Trophoblast cell (in vitro differentiated cells and primary cell): ENCODE results near the gene PARD6B.

ENCODE experiments used
- DNase-seq, 2 donors: peaks; one replicate each; pipeline ENCODE4 v3.0.0-alpha.2; 2016
- H2AFZ ChIP-seq: 2 replicates; pipeline ENCODE4 v1.6.1; 2013; ENCODE audit warnings: low read length, moderate library complexity, mild to moderate bottlenecking; ENCODE audit not compliant: insufficient read depth, poor library complexity
- H2AK5ac ChIP-seq: 2 replicates; pipeline ENCODE4 v1.6.1; 2013; ENCODE audit warnings: mild to moderate bottlenecking, low read length
- H2BK120ac ChIP-seq: 2 replicates; pipeline ENCODE4 v1.6.1; 2013; ENCODE audit warnings: low read length, mild to moderate bottlenecking, moderate library complexity; ENCODE audit not compliant: insufficient read depth, poor library complexity
- H2BK12ac ChIP-seq: 2 replicates; pipeline ENCODE4 v1.6.1; 2013; ENCODE audit warnings: mild to moderate bottlenecking, low read length, moderate library complexity
- H2BK5ac ChIP-seq: 2 replicates; pipeline ENCODE4 v1.6.1; 2013; ENCODE audit warnings: low read length, low read depth, moderate library complexity, mild to moderate bottlenecking; ENCODE audit not compliant: poor library complexity
- H3K14ac ChIP-seq: 2 replicates; pipeline ENCODE4 v1.6.1; 2013; ENCODE audit warnings: mild to moderate bottlenecking, low read length
- H3K18ac ChIP-seq: 2 replicates; pipeline ENCODE4 v1.6.1; 2013; ENCODE audit warnings: mild to moderate bottlenecking, low read length
- H3K23ac ChIP-seq: 2 replicates; pipeline ENCODE4 v1.6.1; 2013; ENCODE audit warnings: low read length
- H3K27ac ChIP-seq: 2 replicates; pipeline ENCODE4 v1.5.1; 2013; ENCODE audit warnings: low read depth, mild to moderate bottlenecking, inconsistent platforms, low read length, moderate library complexity
- H3K27me3 ChIP-seq: 2 replicates; pipeline ENCODE4 v1.6.1; 2013; ENCODE audit warnings: inconsistent platforms, mild to moderate bottlenecking, low read length, moderate library complexity; ENCODE audit not compliant: insufficient read depth
- H3K36me3 ChIP-seq, 2 experiments: 1 replicate in 1 of 2; 2 replicates in 1 of 2; pipeline ENCODE4 v1.6.1; 2013; ENCODE audit warnings: low read length in 2 of 2, mild to moderate bottlenecking in 2 of 2, moderate library complexity in 1 of 2; ENCODE audit not compliant: insufficient read depth in 2 of 2, control insufficient read depth in 1 of 2
- H3K4ac ChIP-seq: 2 replicates; pipeline ENCODE4 v1.6.1; 2013; ENCODE audit warnings: low read depth, mild to moderate bottlenecking, low read length, moderate library complexity
- H3K4me1 ChIP-seq, 2 experiments: 1 replicate in 1 of 2; 2 replicates in 1 of 2; pipeline ENCODE4 v1.6.1; 2013; ENCODE audit warnings: low read length in 2 of 2, mild to moderate bottlenecking in 2 of 2, moderate library complexity in 1 of 2; ENCODE audit not compliant: insufficient read depth in 2 of 2, control insufficient read depth in 1 of 2
- H3K4me2 ChIP-seq: 2 replicates; pipeline ENCODE4 v1.6.1; 2013; ENCODE audit warnings: inconsistent platforms, mild to moderate bottlenecking, low read length, moderate library complexity
- H3K4me3 ChIP-seq: 2 replicates; pipeline ENCODE4 v1.5.1; 2013; ENCODE audit warnings: mild to moderate bottlenecking, low read depth, low read length, inconsistent platforms
- H3K79me1 ChIP-seq: one replicate; pipeline ENCODE4 v1.6.1; 2013; ENCODE audit warnings: low read length
- H3K79me2 ChIP-seq: 2 replicates; pipeline ENCODE4 v1.6.1; 2013; ENCODE audit warnings: low read length, mild to moderate bottlenecking; ENCODE audit not compliant: control insufficient read depth, insufficient read depth, poor library complexity
- H3K9ac ChIP-seq: 2 replicates; pipeline ENCODE4 v1.6.1; 2013; ENCODE audit warnings: mild to moderate bottlenecking, low read length
- H3K9me3 ChIP-seq: 2 replicates; pipeline ENCODE4 v1.6.1; 2013; ENCODE audit warnings: low read depth, mild to moderate bottlenecking, control low read depth, inconsistent platforms, low read length; ENCODE audit not compliant: insufficient read depth
- H4K12ac ChIP-seq: 2 replicates; pipeline ENCODE4 v1.6.1; 2013; ENCODE audit warnings: low read depth, mild to moderate bottlenecking, low read length, moderate library complexity
- H4K8ac ChIP-seq: 2 replicates; pipeline ENCODE4 v1.6.1; 2013; ENCODE audit warnings: low read depth, mild to moderate bottlenecking, low read length, moderate library complexity
- H4K91ac ChIP-seq: one replicate; pipeline ENCODE4 v1.6.1; 2013; ENCODE audit warnings: low read depth, mild to moderate bottlenecking, low read length, moderate library complexity
- WGBS: extraction: QIAGEN DNeasy Blood & Tissue Kit; methylation state at CpG from one replicate; pipeline ENCODE4 v1.1.7; 2013; ENCODE audit warnings: missing lambda C conversion rate; ENCODE audit not compliant: insufficient read length, insufficient coverage; ENCODE audit errors: extremely low coverage; 5-methylcytosine and 5-hydroxymethylcytosine counted together

Gene PARD6B

DNA sequence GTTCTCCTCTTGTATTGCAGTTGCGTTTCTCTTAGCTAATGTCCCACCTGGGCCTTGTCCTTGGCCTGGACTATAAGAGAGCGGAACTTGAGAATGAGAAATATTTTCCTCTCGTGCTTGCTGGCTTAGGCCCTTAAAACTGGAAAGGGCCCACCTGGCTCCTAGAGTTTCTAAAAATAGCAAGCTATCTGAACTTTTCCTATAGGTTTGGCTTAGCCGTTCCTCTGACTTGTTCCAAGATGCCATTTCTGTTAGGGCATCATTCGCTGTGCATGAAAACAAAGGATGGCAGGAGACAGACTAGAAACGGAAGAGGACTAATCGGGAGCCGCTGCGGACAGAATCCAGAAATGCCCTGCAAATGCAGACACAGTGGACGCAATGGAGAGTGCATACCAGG, 44.6 kb upstream of the PARD6B start:
- WGBS, result no CpG with 5 or more reads among the region's 10 CpGs
- H3K18ac ChIP-seq, result no peak overlapping the region
- DNase-seq, result no peak

DNA sequence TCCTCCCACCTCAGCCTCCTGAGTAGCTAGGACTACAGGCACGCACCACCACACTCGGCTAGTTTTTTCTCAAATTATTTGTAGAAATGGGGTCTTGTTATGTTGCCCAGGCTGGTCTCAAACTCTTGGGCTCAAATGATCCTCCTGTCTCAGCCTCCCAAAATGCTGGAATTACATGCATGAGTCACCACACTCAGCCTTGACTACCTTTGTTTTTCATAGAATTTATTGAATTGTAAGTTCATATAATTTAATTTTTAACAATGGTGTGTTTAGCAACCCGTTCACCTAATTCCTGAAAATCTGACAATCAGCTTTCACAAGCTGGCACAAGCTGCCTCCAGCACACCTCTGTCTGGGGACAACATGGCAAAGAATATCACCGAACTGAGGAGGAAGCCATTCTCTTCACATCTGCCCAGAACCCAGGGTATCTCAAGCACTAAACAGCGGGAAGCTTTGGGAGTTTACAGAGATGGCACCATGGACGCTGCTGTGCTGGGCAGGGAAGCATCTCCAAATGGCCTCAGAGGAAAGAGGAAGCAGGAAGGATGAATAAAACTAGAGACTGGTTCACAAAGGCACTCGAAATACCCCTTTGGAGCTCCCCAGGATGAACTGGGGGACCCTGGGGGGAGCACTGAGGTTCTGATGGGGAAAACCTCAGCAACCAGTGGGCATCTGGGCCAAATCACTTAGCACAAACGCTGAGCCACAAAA, 43.0 kb upstream of the PARD6B start:
- Histone ChIP-seq H4K8ac (no peak overlapping the region), H3K4me1 (peaks cover 9 to 15% of the 10 kb centered on the region in 2 experiments), H3K9me3 (no peaks in the 10 kb centered on the region), H2AFZ (no peak overlapping the region), H3K79me1 (peaks cover 2% of the 10 kb centered on the region), H3K4ac (no peak overlapping the region), H3K23ac (no peak overlapping the region), H3K4me2 (no peak overlapping the region), H2BK120ac (no peak overlapping the region), H3K9ac (no peak overlapping the region), H4K91ac (no peak overlapping the region), H2BK5ac (no peak overlapping the region), H3K4me3 (no peak overlapping the region), H3K79me2 (no peaks in the 10 kb centered on the region), H2BK12ac (no peak overlapping the region), H2AK5ac (no peak overlapping the region), H3K27me3 (no peaks in the 10 kb centered on the region), H3K18ac (no peak overlapping the region), H3K27ac (no peak overlapping the region), H3K36me3 (no peaks in the 10 kb centered on the region), H3K14ac (no peak overlapping the region), H4K12ac (no peak overlapping the region)
- DNase-seq, result no peak
- WGBS, result no CpG with 5 or more reads among the region's 8 CpGs

More for the DNA sequence above, 44.6 kb upstream of the PARD6B start:
- no peak overlapping the region for H4K8ac ChIP-seq
- H2AK5ac ChIP-seq, result no peak overlapping the region
- H3K9me3 ChIP-seq, result no peaks in the 10 kb centered on the region
- no peak overlapping the region for H3K4me3 ChIP-seq
- no peak overlapping the region for H2BK5ac ChIP-seq
- H2AFZ ChIP-seq, result no peak overlapping the region
- no peak overlapping the region for H2BK120ac ChIP-seq
- H3K79me2 ChIP-seq, result no peaks in the 10 kb centered on the region
- no peak overlapping the region for H4K12ac ChIP-seq
- peaks cover 2% of the 10 kb centered on the region for H3K79me1 ChIP-seq
- H4K91ac ChIP-seq, result no peak overlapping the region
- no peaks in the 10 kb centered on the region for H3K27me3 ChIP-seq
- H3K4me1 ChIP-seq, result peaks cover 9 to 15% of the 10 kb centered on the region in 2 experiments
- H3K4me2 ChIP-seq, result no peak overlapping the region
- no peak overlapping the region for H3K27ac ChIP-seq
- H3K4ac ChIP-seq, result no peak overlapping the region
- H3K9ac ChIP-seq, result no peak overlapping the region
- H2BK12ac ChIP-seq, result no peak overlapping the region
- no peak overlapping the region for H3K23ac ChIP-seq
- H3K14ac ChIP-seq, result no peak overlapping the region
- H3K36me3 ChIP-seq, result no peaks in the 10 kb centered on the region

DNA sequence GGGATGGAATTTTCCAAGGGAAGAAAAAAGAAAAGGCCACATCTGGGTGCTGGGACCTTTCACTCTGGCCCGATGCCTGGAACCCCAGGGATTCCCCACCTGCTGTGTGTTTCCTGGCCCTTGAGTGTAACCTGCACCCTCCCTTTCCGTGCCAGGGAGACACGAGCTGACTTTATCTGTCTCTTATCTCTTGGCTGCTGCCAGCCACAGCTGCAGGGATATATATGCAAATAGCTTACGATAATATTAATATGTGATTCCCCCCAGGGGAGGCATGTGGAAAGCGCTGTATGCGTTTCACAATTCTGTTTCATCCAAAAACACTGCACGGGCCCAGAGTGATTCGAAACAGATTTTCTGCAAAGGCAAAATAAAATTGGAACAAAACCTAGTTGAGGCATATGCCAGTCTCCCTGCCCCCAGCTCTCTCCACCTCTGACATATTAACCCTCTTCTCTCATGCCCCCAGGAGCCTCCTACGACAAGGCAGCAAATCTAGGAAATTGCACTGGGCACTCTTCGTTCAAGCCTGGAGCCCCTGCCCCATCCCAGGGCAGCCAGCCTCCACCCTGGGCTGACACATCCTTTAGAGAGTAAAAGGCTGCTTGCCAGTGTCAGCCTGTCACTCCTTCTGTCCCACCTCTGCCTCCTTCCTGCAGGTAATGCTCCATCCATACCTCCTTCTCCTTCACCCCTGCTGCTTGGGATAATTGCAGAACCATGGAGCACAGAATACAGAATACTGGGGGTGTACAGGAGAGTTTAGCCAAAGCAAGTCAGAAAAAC, 41.3 kb upstream of the PARD6B start:
- Histone ChIP-seq H3K27ac (no peak overlapping the region), H2AFZ (no peak overlapping the region), H2BK120ac (no peak overlapping the region), H4K91ac (no peak overlapping the region), H3K18ac (no peak overlapping the region), H2BK12ac (no peak overlapping the region), H4K8ac (no peak overlapping the region), H3K36me3 (no peaks in the 10 kb centered on the region), H3K4me2 (no peak overlapping the region), H3K14ac (no peak overlapping the region), H3K23ac (no peak overlapping the region), H3K9me3 (no peaks in the 10 kb centered on the region), H3K9ac (no peak overlapping the region), H3K4me1 (peaks cover 9 to 17% of the 10 kb centered on the region in 2 experiments), H3K79me1 (peaks cover 2% of the 10 kb centered on the region), H2AK5ac (no peak overlapping the region), H2BK5ac (no peak overlapping the region), H4K12ac (no peak overlapping the region), H3K4me3 (no peak overlapping the region), H3K27me3 (no peaks in the 10 kb centered on the region), H3K4ac (no peak overlapping the region), H3K79me2 (no peaks in the 10 kb centered on the region)
- WGBS, result no CpG with 5 or more reads among the region's 10 CpGs
- DNase-seq, result no peak

DNA sequence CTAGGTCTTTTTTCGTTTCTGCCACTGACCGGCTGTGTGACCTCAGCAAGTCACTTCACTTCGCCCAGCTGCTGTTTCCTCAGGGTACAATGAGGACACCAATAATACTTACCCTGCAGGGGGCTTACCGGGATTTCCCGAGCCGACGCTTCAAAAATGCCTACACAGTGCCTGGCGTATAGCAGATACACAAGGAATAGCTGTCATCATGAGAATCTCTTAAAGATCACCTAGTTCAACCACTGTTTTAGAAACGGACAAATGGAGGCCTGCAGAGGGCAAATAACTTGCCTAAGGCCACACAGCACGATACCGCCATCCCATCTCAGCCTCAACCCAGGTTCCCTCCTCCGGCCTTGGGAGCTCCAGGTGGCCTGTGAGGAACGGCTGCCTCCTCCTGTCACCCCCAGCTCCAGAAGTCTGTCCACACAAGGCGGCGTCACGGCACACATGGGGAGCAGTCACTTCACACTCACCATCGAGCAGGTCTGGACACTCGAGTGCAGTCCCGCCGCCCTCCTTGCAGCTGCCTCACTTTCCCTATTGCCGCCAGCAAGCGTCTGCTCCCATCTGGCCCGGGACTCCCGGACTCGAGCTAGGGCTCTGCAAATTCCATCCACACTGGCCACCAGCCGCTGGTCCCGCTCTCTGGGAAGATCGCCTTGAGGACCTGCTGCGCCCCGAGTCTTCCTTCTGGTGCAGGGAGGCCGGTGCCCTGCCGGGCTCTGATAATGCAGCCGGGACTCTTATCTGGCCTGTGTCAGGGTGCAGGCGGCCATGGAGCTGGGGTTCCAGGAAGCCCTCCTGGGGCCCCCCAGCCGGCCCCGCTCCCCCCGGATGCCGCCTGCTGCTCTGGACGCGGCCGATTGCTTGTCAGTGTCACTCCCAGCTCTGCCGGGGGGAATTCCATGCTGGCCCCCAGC, 40.5 kb upstream of the PARD6B start, which contains the start of gene RIPOR3:
RIPOR3 (minus strand) TSS at position 893 of the 923 bp plus-strand sequence; CDS start at position 479, 414 bp downstream.
- no peak within 1 kb of the TSS for H3K27ac ChIP-seq
- H2AK5ac ChIP-seq, result no peak within 1 kb of the TSS
- no peak within 1 kb of the TSS for H3K23ac ChIP-seq
- H2BK12ac ChIP-seq, result no peak within 1 kb of the TSS
- H3K79me2 ChIP-seq, result no peaks in the 10 kb centered on the region
- peak within 1 kb of the TSS; percentile 66 for H3K4me2 ChIP-seq
- no peak within 1 kb of the TSS for H3K4ac ChIP-seq
- peaks cover 9 to 17% of the 10 kb centered on the region in 2 experiments for H3K4me1 ChIP-seq
- H3K9me3 ChIP-seq, result no peaks in the 10 kb centered on the region
- no peak within 1 kb of the TSS for H3K18ac ChIP-seq
- H3K14ac ChIP-seq, result no peak within 1 kb of the TSS
- no peak within 1 kb of the TSS for H4K91ac ChIP-seq
- no peak within 1 kb of the TSS for H2AFZ ChIP-seq
- H4K8ac ChIP-seq, result no peak within 1 kb of the TSS
- H2BK120ac ChIP-seq, result no peak within 1 kb of the TSS
- H4K12ac ChIP-seq, result no peak within 1 kb of the TSS
- H3K36me3 ChIP-seq, result no peaks in the 10 kb centered on the region
- H3K79me1 ChIP-seq, result peaks cover 2% of the 10 kb centered on the region
- no peak within 1 kb of the TSS for H2BK5ac ChIP-seq
- DNase-seq, result peak in 1 of 2 donors; percentile 37
- H3K9ac ChIP-seq, result no peak within 1 kb of the TSS
- no CpG with 5 or more reads among the region's 42 CpGs for WGBS
- no peaks in the 10 kb centered on the region for H3K27me3 ChIP-seq
- H3K4me3 ChIP-seq, result peak within 1 kb of the TSS; percentile 18
